Adipose tissue (tissue), 3 donors: Measurements from ENCODE around the gene TSR1. TPM values are rescaled to one million over a fixed set of nuclear protein-coding genes. Genes with fewer than 3 reads are reported as not detected.
"Not testable (repeated sequence)": the region's sequence is repeated elsewhere in the genome, so short reads cannot be mapped to it uniquely, and the experiment has no call there.

Source experiments
- H3K27ac ChIP-seq: one replicate; pipeline ENCODE4 v1.5.1; 2013; ENCODE audit warnings: low read depth, low read length
- WGBS, 3 donors: extraction: QIAGEN DNeasy Blood & Tissue Kit; methylation state at CpG; one replicate each; pipeline ENCODE4 v1.1.7; 2013; 5-methylcytosine and 5-hydroxymethylcytosine counted together
- polyA plus RNA-seq, 3 donors: library from polyadenylated mRNA; stranded (reverse); fragments of 200-250 nt; gene quantifications; one replicate each; pipeline ENCODE4 v1.2.3, GENCODE V29; 2013
- donor health status: healthy with polysubstance abuse.
- donor health status: Bipolar disorder and iron deficiency.
- donor health status: healthy.

TSR1 gene
- polyA plus RNA-seq, 3 donors, result 9.8 to 28.5 (median 18.4) TPM

- 95 to 98% (median 97%) methylated on average over 6 of the region's 6 CpGs for WGBS, 3 donors
Measured at GRCh38 chr17:2351269-2351668, 15.0 kb upstream of the TSR1 start.

GRCh38 chr17:2347805-2348685 lies 11.8 kb upstream of the TSR1 start:
- WGBS, 3 donors, result 54 to 69% (median 69%) methylated on average over 11 of the region's 11 CpGs
- H3K27ac ChIP-seq, result no peak overlapping the region

More at GRCh38 chr17:2351269-2351668, 15.0 kb upstream of the TSR1 start:
- no peak overlapping the region for H3K27ac ChIP-seq

GRCh38 chr17:2346475-2346874 lies 10.2 kb upstream of the TSR1 start:
- no peak overlapping the region for H3K27ac ChIP-seq
- 81 to 93% (median 93%) methylated on average over 8 of the region's 8 CpGs for WGBS, 3 donors

- WGBS, 3 donors, result 83 to 87% (median 87%) methylated on average over 10 of the region's 10 CpGs
- no peak overlapping the region for H3K27ac ChIP-seq
Measured at GRCh38 chr17:2344528-2344927, 8.3 kb upstream of the TSR1 start.

- H3K27ac ChIP-seq, result no peak overlapping the region
- 57 to 77% (median 68%) methylated on average over 5 of the region's 5 CpGs for WGBS, 3 donors
Measured at GRCh38 chr17:2343421-2343820, 7.2 kb upstream of the TSR1 start.

- no peak overlapping the region for H3K27ac ChIP-seq
- 12 to 26% (median 24%) methylated on average over 5 of the region's 5 CpGs for WGBS, 3 donors
Measured at GRCh38 chr17:2338315-2338657, 2.0 kb upstream of the TSR1 start.

- peak overlapping the region; percentile 73 for H3K27ac ChIP-seq
- 0 to 1% (median 0%) methylated on average over 51 to 92 of the region's 92 CpGs for WGBS, 3 donors
Measured at GRCh38 chr17:2337544-2338314, 1.5 kb upstream of the TSR1 start.

GRCh38 chr17:2336852-2337543 lies 741 bp upstream of the TSR1 start, which contains the start of gene SGSM2:
TSS of gene SGSM2 (plus strand) at chr17:2337501. CDS start at chr17:2337689, 188 bp downstream.
- 1% methylated on average over 66 to 77 of the region's 77 CpGs for WGBS, 3 donors
- peak within 1 kb of the TSS; percentile 73 for H3K27ac ChIP-seq

- H3K27ac ChIP-seq, result no peak overlapping the region
- 2 to 3% (median 3%) methylated on average over 17 of the region's 17 CpGs for WGBS, 3 donors
Measured at GRCh38 chr17:2335726-2336214, 487 bp downstream of the TSR1 start.

GRCh38 chr17:2331303-2331702 lies 5.0 kb downstream of the TSR1 start:
- WGBS, 3 donors, result 50 to 86% (median 60%) methylated on average over 3 of the region's 3 CpGs
- H3K27ac ChIP-seq, result no peak overlapping the region

- H3K27ac ChIP-seq, result no peak overlapping the region
- WGBS, 3 donors, result 61 to 77% (median 71%) methylated on average over 2 of the region's 2 CpGs
Measured at GRCh38 chr17:2323629-2324314, 12.5 kb downstream of the TSR1 start.

GRCh38 chr17:2321399-2321798 lies 14.9 kb downstream of the TSR1 start:
- 58 to 83% (median 70%) methylated on average over 1 of the region's 1 CpG for WGBS, 3 donors
- no peak overlapping the region for H3K27ac ChIP-seq

GRCh38 chr17:2319051-2319450 lies 17.2 kb downstream of the TSR1 start:
- no peak overlapping the region for H3K27ac ChIP-seq

GRCh38 chr17:2317796-2318195 lies 18.5 kb downstream of the TSR1 start:
- WGBS, 3 donors, result 89 to 97% (median 95%) methylated on average over 3 of the region's 3 CpGs
- H3K27ac ChIP-seq, result no peak overlapping the region

GRCh38 chr17:2316916-2317205 lies 19.4 kb downstream of the TSR1 start:
- WGBS, 3 donors, result 89 to 95% (median 95%) methylated on average over 7 of the region's 7 CpGs

GRCh38 chr17:2312736-2313135 lies 23.5 kb downstream of the TSR1 start:
- no peak overlapping the region for H3K27ac ChIP-seq
- WGBS, 3 donors, result 90 to 98% (median 96%) methylated on average over 5 of the region's 5 CpGs

More at GRCh38 chr17:2316916-2317205, 19.4 kb downstream of the TSR1 start:
- H3K27ac ChIP-seq, result not testable (repeated sequence)

GRCh38 chr17:2309338-2310154 lies 26.7 kb downstream of the TSR1 start:
- H3K27ac ChIP-seq, result no peak overlapping the region
- WGBS, 3 donors, result 46 to 73% (median 68%) methylated on average over 6 of the region's 6 CpGs

- no peak overlapping the region for H3K27ac ChIP-seq
- WGBS, 3 donors, result 71 to 87% (median 81%) methylated on average over 4 of the region's 4 CpGs
Measured at GRCh38 chr17:2304931-2305330, 31.3 kb downstream of the TSR1 start.
